Tibial nerve (tissue), 4 donors: ENCODE data around the gene ATP6V1E1. TPM values are rescaled to one million over a fixed set of nuclear protein-coding genes. Genes with fewer than 3 reads are reported as not detected.

ENCODE experiments used
- DNase-seq, 2 donors: peaks; one replicate each; pipeline ENCODE4 v3.0.0-alpha.2; 2019; ENCODE audit warnings: low spot score in 2 of 2
- H3K27ac ChIP-seq, 4 donors: fragments of 200-600 bp; sonication (generic) in 3 of 4; one replicate each; pipeline ENCODE4 v1.5.1; 2017 to 2019; ENCODE audit warnings: mild to moderate bottlenecking in 1 of 4
- H3K27me3 ChIP-seq, 2 donors: fragments of 200-600 bp; sonication (generic) in 1 of 2; one replicate each; pipeline versions ENCODE4 v1.5.1 to v1.6.0; 2017 to 2019
- H3K36me3 ChIP-seq, 3 donors: fragments of 200-600 bp; sonication (generic); one replicate each; pipeline ENCODE4 v1.5.1; 2018 to 2019
- H3K4me1 ChIP-seq, 4 donors: fragments of 200-600 bp; sonication (generic) in 3 of 4; one replicate each; pipeline ENCODE4 v1.5.1; 2017 to 2019
- H3K4me3 ChIP-seq, 4 donors: fragments of 200-600 bp; sonication (generic) in 3 of 4; one replicate each; pipeline ENCODE4 v1.5.1; 2017 to 2019; ENCODE audit warnings: mild to moderate bottlenecking in 1 of 4, moderate library complexity in 1 of 4
- H3K9me3 ChIP-seq, 4 donors: fragments of 200-600 bp; sonication (generic) in 3 of 4; one replicate each; pipeline ENCODE4 v1.5.1; 2017 to 2019
- EP300 ChIP-seq, 2 donors: sonication (generic); formaldehyde crosslinking; IDR thresholded peaks; one replicate each; pipeline ENCODE4 v1.6.1; 2017; ENCODE audit warnings: antibody characterized with exemption in 2 of 2, mild to moderate bottlenecking in 1 of 2
- POLR2A ChIP-seq, 2 donors: fragments of 450-650 bp; IDR thresholded peaks; one replicate each; pipeline ENCODE4 v1.6.1; 2017; ENCODE audit warnings: antibody characterized with exemption in 2 of 2, mild to moderate bottlenecking in 2 of 2, moderate library complexity in 2 of 2
- WGBS, 2 donors: methylation state at CpG; one replicate each; pipeline ENCODE4 v1.1.5; 2018; 5-methylcytosine and 5-hydroxymethylcytosine counted together
- total RNA-seq, 4 donors: library from RNA; depleted of rRNA; stranded (reverse); fragments of >200 nt; gene quantifications; one replicate each; pipeline ENCODE4 v1.1.0, GENCODE V29; 2016
- TF ChIP-seq, protein P1 (sequence below), 5 experiments: fragments of 200-600 bp in 3 of 5; fragments of 450-650 bp in 2 of 5; sonication (generic) in 3 of 5; IDR thresholded peaks; one replicate each; pipeline ENCODE4 v1.5.1; 2016 to 2019; ENCODE audit warnings: antibody characterized with exemption in 5 of 5, mild to moderate bottlenecking in 3 of 5, moderate library complexity in 2 of 5

Gene ATP6V1E1
- total RNA-seq, 4 donors from 2014 or later: 94.3 to 138 (median 120) TPM

DNA sequence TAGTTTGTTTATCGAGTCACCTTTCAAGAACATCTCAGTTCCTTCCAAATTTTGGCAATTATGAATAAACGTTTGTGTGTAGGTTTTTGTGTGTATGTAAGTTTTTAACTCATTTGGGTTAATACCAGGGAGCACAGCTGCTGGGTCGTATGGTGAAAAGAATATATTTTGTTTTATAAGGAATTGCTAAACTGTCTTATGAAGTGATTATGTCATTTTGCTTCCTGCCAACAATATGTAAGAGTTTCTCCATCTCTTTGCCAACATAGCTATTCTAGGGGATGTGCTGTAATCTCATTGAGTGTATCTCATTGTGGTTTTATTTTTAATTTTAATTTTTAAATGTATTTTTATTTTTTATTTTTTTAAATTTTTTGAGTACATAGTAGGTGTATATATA is 37.3 kb upstream of the ATP6V1E1 start:
- peaks cover 0 to 8% (median 0%) of the 10 kb centered on the region in 4 donors for H3K4me1 ChIP-seq
- no peak for DNase-seq
- no peak overlapping the region for H3K4me3 ChIP-seq
- H3K36me3 ChIP-seq: peaks cover 3 to 62% (median 4%) of the 10 kb centered on the region in 3 donors
- no peaks in the 10 kb centered on the region for H3K9me3 ChIP-seq
- no peak overlapping the region for H3K27ac ChIP-seq
- no peaks in the 10 kb centered on the region for H3K27me3 ChIP-seq
- TF ChIP-seq, protein P1, sequence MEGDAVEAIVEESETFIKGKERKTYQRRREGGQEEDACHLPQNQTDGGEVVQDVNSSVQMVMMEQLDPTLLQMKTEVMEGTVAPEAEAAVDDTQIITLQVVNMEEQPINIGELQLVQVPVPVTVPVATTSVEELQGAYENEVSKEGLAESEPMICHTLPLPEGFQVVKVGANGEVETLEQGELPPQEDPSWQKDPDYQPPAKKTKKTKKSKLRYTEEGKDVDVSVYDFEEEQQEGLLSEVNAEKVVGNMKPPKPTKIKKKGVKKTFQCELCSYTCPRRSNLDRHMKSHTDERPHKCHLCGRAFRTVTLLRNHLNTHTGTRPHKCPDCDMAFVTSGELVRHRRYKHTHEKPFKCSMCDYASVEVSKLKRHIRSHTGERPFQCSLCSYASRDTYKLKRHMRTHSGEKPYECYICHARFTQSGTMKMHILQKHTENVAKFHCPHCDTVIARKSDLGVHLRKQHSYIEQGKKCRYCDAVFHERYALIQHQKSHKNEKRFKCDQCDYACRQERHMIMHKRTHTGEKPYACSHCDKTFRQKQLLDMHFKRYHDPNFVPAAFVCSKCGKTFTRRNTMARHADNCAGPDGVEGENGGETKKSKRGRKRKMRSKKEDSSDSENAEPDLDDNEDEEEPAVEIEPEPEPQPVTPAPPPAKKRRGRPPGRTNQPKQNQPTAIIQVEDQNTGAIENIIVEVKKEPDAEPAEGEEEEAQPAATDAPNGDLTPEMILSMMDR (IDR thresholded peaks at IDR 0.05): no peak
- TF ChIP-seq POLR2A (IDR thresholded peaks at IDR 0.05) (no peak), EP300 (IDR thresholded peaks at IDR 0.05) (no peak)
- 43 to 46% methylated on average over 3 of the region's 3 CpGs for WGBS, 2 donors

DNA sequence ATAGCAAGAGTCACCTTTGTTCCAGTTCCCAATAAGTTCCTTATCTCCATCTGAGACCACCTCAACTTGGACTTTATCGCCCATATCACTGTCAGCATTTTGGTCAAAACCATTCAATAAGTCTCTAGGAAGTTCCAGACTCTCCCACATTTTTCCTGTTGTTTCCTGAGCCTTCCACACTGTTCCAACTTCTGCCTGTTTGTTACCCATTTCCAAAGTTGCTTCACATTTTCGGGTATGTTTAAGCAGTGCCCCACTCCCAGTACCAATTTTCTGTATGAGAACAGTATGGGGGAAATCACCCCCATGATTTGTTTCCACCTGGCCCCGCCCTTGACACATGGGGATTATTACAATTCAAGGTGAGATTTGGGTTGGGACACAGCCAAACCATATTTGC is 36.7 kb upstream of the ATP6V1E1 start:
- Histone ChIP-seq H3K27me3 (no peaks in the 10 kb centered on the region), H3K4me1 (peaks cover 0 to 8% (median 0%) of the 10 kb centered on the region in 4 donors), H3K4me3 (no peak overlapping the region), H3K36me3 (peaks cover 0 to 62% (median 4%) of the 10 kb centered on the region in 3 donors), H3K27ac (no peak overlapping the region), H3K9me3 (no peaks in the 10 kb centered on the region)
- 93 to 97% methylated on average over 3 of the region's 3 CpGs for WGBS, 2 donors
- DNase-seq: no peak
- TF ChIP-seq EP300 (IDR thresholded peaks at IDR 0.05) (no peak), POLR2A (IDR thresholded peaks at IDR 0.05) (no peak)
- TF ChIP-seq, protein P1 (IDR thresholded peaks at IDR 0.05): no peak

DNA sequence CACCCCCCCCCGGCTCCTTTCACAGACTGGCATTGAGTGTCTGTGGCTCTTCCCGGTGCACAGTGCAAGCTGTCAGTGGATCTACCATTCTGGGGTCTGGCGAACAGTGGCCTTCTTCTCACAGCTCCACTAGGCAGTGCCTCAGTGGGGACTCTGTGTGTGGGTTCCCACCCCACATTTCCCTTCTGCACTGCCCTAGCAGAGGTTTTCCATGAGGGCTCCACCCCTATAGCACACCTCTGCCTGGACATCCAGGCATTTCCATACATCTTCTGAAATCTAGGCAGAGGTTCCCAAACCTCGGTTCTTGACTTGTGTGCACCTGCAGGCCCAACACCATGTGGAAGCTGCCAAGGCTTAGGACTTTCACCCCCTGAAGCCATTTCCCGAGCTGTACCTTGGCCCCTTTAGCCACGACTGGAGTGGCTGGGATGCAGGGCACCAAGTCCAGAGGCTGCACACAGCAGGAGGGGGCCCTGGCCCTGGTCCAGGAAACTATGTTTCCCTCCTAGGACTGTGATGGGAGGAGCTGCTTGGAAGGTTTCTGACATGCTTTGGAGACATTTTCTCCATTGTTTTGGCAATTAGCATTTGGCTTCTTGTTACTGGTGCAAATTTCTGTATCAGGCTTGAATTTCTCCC is 36.0 kb upstream of the ATP6V1E1 start:
- Histone ChIP-seq H3K4me1 (peaks cover 0 to 8% (median 0%) of the 10 kb centered on the region in 4 donors), H3K9me3 (no peaks in the 10 kb centered on the region), H3K4me3 (no peak overlapping the region), H3K36me3 (peaks cover 0 to 60% (median 4%) of the 10 kb centered on the region in 3 donors), H3K27me3 (no peaks in the 10 kb centered on the region), H3K27ac (no peak overlapping the region)
- TF ChIP-seq, protein P1 (IDR thresholded peaks at IDR 0.05): no peak
- TF ChIP-seq POLR2A (IDR thresholded peaks at IDR 0.05): no peak
- TF ChIP-seq EP300 (IDR thresholded peaks at IDR 0.05): no peak
- no peak for DNase-seq
- 89 to 93% methylated on average over 5 to 6 of the region's 6 CpGs for WGBS, 2 donors

DNA sequence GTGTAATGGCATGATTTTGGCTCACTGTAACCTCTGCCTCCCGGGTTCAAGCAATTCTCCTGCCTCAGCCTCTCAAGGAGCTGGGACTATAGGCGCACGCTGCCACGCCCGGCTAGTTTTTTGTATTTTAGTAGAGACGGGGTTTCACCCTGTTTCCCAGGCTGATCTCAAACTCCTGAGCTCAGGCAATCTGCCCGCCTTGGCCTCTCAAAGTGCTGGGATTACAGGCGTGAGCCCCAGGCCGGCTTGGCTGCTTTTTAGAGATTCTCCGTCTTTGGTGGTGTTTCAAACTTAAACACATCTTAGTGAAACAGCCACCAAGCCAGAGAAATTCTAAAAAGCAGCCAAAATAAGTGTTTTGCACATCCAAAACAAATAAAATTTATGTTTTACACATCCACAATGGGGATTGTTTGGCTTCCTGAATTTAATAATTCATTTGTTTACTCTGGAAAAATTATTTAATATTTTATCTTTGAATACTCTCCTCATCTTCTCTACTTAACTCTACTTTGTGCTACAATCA is 28.4 kb upstream of the ATP6V1E1 start:
- peak overlapping the region in 1 of 4 donors; percentile 10 for H3K27ac ChIP-seq
- H3K27me3 ChIP-seq: no peaks in the 10 kb centered on the region
- WGBS, 2 donors: 75 to 85% methylated on average over 10 of the region's 10 CpGs
- H3K4me3 ChIP-seq: no peak overlapping the region
- H3K36me3 ChIP-seq: peaks cover 0 to 49% (median 8%) of the 10 kb centered on the region in 3 donors
- H3K4me1 ChIP-seq: no peaks in the 10 kb centered on the region
- TF ChIP-seq EP300 (IDR thresholded peaks at IDR 0.05): no peak
- TF ChIP-seq POLR2A (IDR thresholded peaks at IDR 0.05): no peak
- TF ChIP-seq, protein P1 (IDR thresholded peaks at IDR 0.05): no peak
- DNase-seq: no peak
- no peaks in the 10 kb centered on the region for H3K9me3 ChIP-seq

DNA sequence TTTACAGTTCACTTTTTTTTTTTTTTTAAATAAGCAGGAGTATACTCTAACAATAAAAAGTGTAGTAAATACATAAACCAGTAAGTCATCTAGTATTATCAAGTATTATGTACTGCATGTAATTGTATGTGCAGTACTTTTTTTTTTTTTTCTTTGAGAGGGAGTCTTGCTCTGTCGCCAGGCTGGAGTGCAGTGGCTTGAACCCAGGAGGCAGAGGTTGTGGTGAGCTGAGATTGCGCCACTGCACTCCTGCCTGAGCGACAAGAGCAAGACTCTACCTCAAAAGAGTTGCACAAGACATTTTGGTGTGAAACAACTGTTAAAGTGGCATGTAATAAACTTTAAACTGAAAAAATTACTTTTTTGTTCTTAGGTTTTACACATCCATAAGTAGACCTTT is 26.7 kb upstream of the ATP6V1E1 start:
- WGBS, 2 donors: 88% methylated on average over 3 of the region's 3 CpGs
- Histone ChIP-seq H3K4me1 (no peaks in the 10 kb centered on the region), H3K4me3 (no peak overlapping the region), H3K27ac (no peak overlapping the region), H3K36me3 (peaks cover 0 to 34% (median 8%) of the 10 kb centered on the region in 3 donors), H3K9me3 (no peaks in the 10 kb centered on the region), H3K27me3 (no peaks in the 10 kb centered on the region)
- TF ChIP-seq EP300 (IDR thresholded peaks at IDR 0.05): no peak
- no peak for TF ChIP-seq POLR2A (IDR thresholded peaks at IDR 0.05)
- TF ChIP-seq, protein P1 (IDR thresholded peaks at IDR 0.05): no peak
- DNase-seq: no peak
